IMR-90 (cell line): ENCODE results near the gene ABCA2. TPM values are rescaled to one million over a fixed set of nuclear protein-coding genes. Genes with fewer than 3 reads are reported as not detected.
A peak's percentile ranks its signal among the peaks of the same experiment; 100 is the strongest.

Source experiments
- ATAC-seq: fragments of 200-7000 bp; cut with Tn5 transposase; 2 replicates; pipeline ENCODE4 v1.9.1; 2020; ENCODE audit warnings: low read depth, mild to moderate bottlenecking, moderate library complexity
- BruUV-seq: library from RNA; stranded (reverse); fragments of 400-500 nt; replicated peaks from 2 replicates; lab custom pipeline; 2021; lab: Mats Ljungman, UMichigan
- CTCF ChIA-PET: fragments of 300-600 bp; formaldehyde crosslinking; extraction: SDS; loops from one replicate; lab custom pipeline; 2021; ENCODE audit warnings: antibody characterized with exemption; lab: Yijun Ruan, JAX
- POLR2A ChIA-PET: fragments of 300-600 bp; sonication (Branson Sonifier 250); formaldehyde crosslinking; loops from one replicate; lab custom pipeline; 2022; ENCODE audit warnings: antibody characterized with exemption; ENCODE audit not compliant: unreplicated experiment; lab: Charles Lee
- DNase-seq: peaks from one replicate; pipeline ENCODE4 v3.0.0; 2013
- H2AFZ ChIP-seq: replicated peaks from 2 replicates; pipeline ENCODE3; 2013; ENCODE audit warnings: low read length, mild to moderate bottlenecking; ENCODE audit not compliant: poor library complexity
- H2AK5ac ChIP-seq: 2 replicates; pipeline ENCODE4 v1.6.1; 2013; ENCODE audit warnings: low read depth, low read length, inconsistent platforms
- H2AK9ac ChIP-seq: replicated peaks from 2 replicates; pipeline ENCODE3; 2013; ENCODE audit warnings: mild to moderate bottlenecking, low read depth, low read length, moderate library complexity; ENCODE audit not compliant: poor library complexity
- H2BK120ac ChIP-seq: 2 replicates; pipeline ENCODE4 v1.6.1; 2013; ENCODE audit warnings: low read depth, low read length, inconsistent platforms
- H2BK15ac ChIP-seq: 3 replicates; pipeline ENCODE4 v1.6.1; 2013; ENCODE audit warnings: low read depth, low read length, inconsistent platforms
- H2BK20ac ChIP-seq: 2 replicates; pipeline ENCODE4 v1.6.1; 2013; ENCODE audit warnings: low read depth, mild to moderate bottlenecking, inconsistent platforms, low read length, moderate library complexity
- H2BK5ac ChIP-seq: 2 replicates; pipeline ENCODE4 v1.6.1; 2013; ENCODE audit warnings: mild to moderate bottlenecking, low read depth, low read length, inconsistent platforms; ENCODE audit not compliant: poor library complexity, severe bottlenecking
- H3K14ac ChIP-seq: replicated peaks from 2 replicates; pipeline ENCODE4 v1.6.1; 2013; ENCODE audit warnings: low read depth, low read length, inconsistent platforms
- H3K18ac ChIP-seq: 2 replicates; pipeline ENCODE4 v1.6.1; 2013; ENCODE audit warnings: low read depth, low read length, control low read depth
- H3K23ac ChIP-seq: 2 replicates; pipeline ENCODE4 v1.6.1; 2013; ENCODE audit warnings: low read depth, low read length, inconsistent platforms
- H3K27ac ChIP-seq: 2 replicates; pipeline ENCODE4 v1.5.1; 2013; ENCODE audit warnings: mild to moderate bottlenecking, control low read depth, low read length; ENCODE audit not compliant: insufficient read depth
- H3K27me3 ChIP-seq: 2 replicates; pipeline ENCODE4 v1.6.1; 2013; ENCODE audit warnings: low read length; ENCODE audit not compliant: control insufficient read depth, insufficient read depth
- H3K36me3 ChIP-seq: 2 replicates; pipeline ENCODE4 v1.6.1; 2013; ENCODE audit warnings: low read length, mixed read lengths; ENCODE audit not compliant: control insufficient read depth, insufficient read depth
- H3K4ac ChIP-seq: 2 replicates; pipeline ENCODE4 v1.6.1; 2013; ENCODE audit warnings: low read depth, low read length, inconsistent platforms
- H3K4me1 ChIP-seq: 2 replicates; pipeline ENCODE4 v1.6.1; 2013; ENCODE audit warnings: low read length, mixed read lengths; ENCODE audit not compliant: control insufficient read depth, insufficient read depth
- H3K4me2 ChIP-seq: 2 replicates; pipeline ENCODE4 v1.6.1; 2013; ENCODE audit warnings: low read depth, mild to moderate bottlenecking, control low read depth, low read length, moderate library complexity
- H3K4me3 ChIP-seq: 2 replicates; pipeline ENCODE4 v1.5.1; 2013; ENCODE audit warnings: low read depth, mild to moderate bottlenecking, control low read depth, low read length, moderate library complexity; ENCODE audit not compliant: insufficient read depth
- H3K56ac ChIP-seq: 2 replicates; pipeline ENCODE4 v1.6.1; 2013; ENCODE audit warnings: low read length, inconsistent platforms; ENCODE audit not compliant: insufficient read depth; ENCODE audit errors: extremely low read depth
- H3K79me1 ChIP-seq, 2 experiments: 2 replicates each; pipeline ENCODE4 v1.6.1; 2013; ENCODE audit warnings: low read length in 2 of 2, inconsistent platforms in 1 of 2, low read depth in 1 of 2
- H3K9ac ChIP-seq: 2 replicates; pipeline ENCODE4 v1.6.1; 2013; ENCODE audit warnings: low read depth, low read length, control low read depth
- H3K9me1 ChIP-seq: 2 replicates; pipeline ENCODE4 v1.6.1; 2013; ENCODE audit warnings: low read length, inconsistent platforms; ENCODE audit not compliant: insufficient read depth
- H3K9me3 ChIP-seq: 2 replicates; pipeline ENCODE4 v1.6.1; 2013; ENCODE audit warnings: low read length; ENCODE audit not compliant: control insufficient read depth, insufficient read depth
- H4K20me1 ChIP-seq: 2 replicates; pipeline ENCODE4 v1.6.1; 2013; ENCODE audit warnings: low read length, inconsistent platforms; ENCODE audit not compliant: insufficient read depth
- H4K5ac ChIP-seq: 2 replicates; pipeline ENCODE4 v1.6.1; 2013; ENCODE audit warnings: mild to moderate bottlenecking, low read depth, low read length, control low read depth
- H4K8ac ChIP-seq, 2 experiments: 2 replicates each; pipeline ENCODE4 v1.6.1; 2013; ENCODE audit warnings: low read depth in 2 of 2, low read length in 2 of 2, control low read depth in 1 of 2, inconsistent platforms in 1 of 2
- H4K91ac ChIP-seq: 2 replicates; pipeline ENCODE4 v1.6.1; 2013; ENCODE audit warnings: low read depth, low read length, inconsistent platforms; ENCODE audit not compliant: insufficient read depth
- CHD1 ChIP-seq: IDR thresholded peaks from 2 replicates; pipeline ENCODE4 v1.6.1; 2012; ENCODE audit warnings: low read depth, low read length, improper control_type of control experiment
- ELK1 ChIP-seq: fragments of 150-350 bp; IDR thresholded peaks from 2 replicates; pipeline ENCODE4 v1.6.1; 2016; ENCODE audit warnings: low read depth, mild to moderate bottlenecking, low read length, moderate library complexity, borderline replicate concordance
- FOS ChIP-seq: fragments of 150-350 bp; IDR thresholded peaks from 2 replicates; pipeline ENCODE4 v1.6.1; 2016; ENCODE audit warnings: low read depth, low read length
- MAFK ChIP-seq: IDR thresholded peaks from 2 replicates; pipeline ENCODE4 v1.6.1; 2012; ENCODE audit warnings: low read depth, low read length, improper control_type of control experiment
- POLR2A ChIP-seq: IDR thresholded peaks from 2 replicates; pipeline ENCODE4 v1.6.1; 2012; ENCODE audit warnings: mild to moderate bottlenecking, low read depth, low read length
- RAD21 ChIP-seq: IDR thresholded peaks from 2 replicates; pipeline ENCODE4 v1.6.1; 2012; ENCODE audit warnings: low read length, improper control_type of control experiment
- RCOR1 ChIP-seq: IDR thresholded peaks from 2 replicates; pipeline ENCODE4 v1.6.1; 2012; ENCODE audit warnings: mild to moderate bottlenecking, low read length, improper control_type of control experiment; ENCODE audit not compliant: insufficient replicate concordance
- SMC3 ChIP-seq: fragments of 150-350 bp; IDR thresholded peaks from 2 replicates; pipeline ENCODE4 v1.6.1; 2016; ENCODE audit warnings: low read depth, mild to moderate bottlenecking, antibody characterized with exemption, low read length, moderate library complexity
- USF2 ChIP-seq: fragments of 150-350 bp; IDR thresholded peaks from 2 replicates; pipeline ENCODE4 v1.6.1; 2017; ENCODE audit warnings: mild to moderate bottlenecking, antibody characterized with exemption, low read length, low read depth
- WGBS, 2 experiments: methylation state at CpG; one replicate each; pipeline versions ENCODE4 v1.1.5 to v1.1.7; 2013; ENCODE audit warnings: missing lambda C conversion rate in 2 of 2; ENCODE audit not compliant: insufficient read length in 1 of 2; ENCODE audit errors: extremely low coverage in 2 of 2; 5-methylcytosine and 5-hydroxymethylcytosine counted together
- dilution Hi-C: fragments of 300-500 bp; cut with HindIII; formaldehyde crosslinking; loops from one replicate; pipeline ENCODE4 v1.14.3; 2018; ENCODE audit warnings: low sequenced_read_pairs; ENCODE audit not compliant: unreplicated experiment
- in situ Hi-C: fragments of 300-500 bp; cut with MboI; formaldehyde crosslinking; loops from 3 replicates; pipeline ENCODE4 v1.14.3; 2019; ENCODE audit warnings: low sequenced_read_pairs, inconsistent platforms, mixed read lengths
- intact Hi-C: fragments of 100-400 bp; cut with micrococcal nuclease; formaldehyde crosslinking; loops from 2 replicates; pipeline ENCODE4 v1.10.0; 2022
- polyA plus RNA-seq, 3 experiments: library from polyadenylated mRNA; depleted of rRNA; stranded (reverse); fragments of >200 nt; gene quantifications; 2 replicates each; pipeline ENCODE4 v1.2.3, GENCODE V29; 2012; ENCODE audit warnings: low replicate concordance in 1 of 3
- total RNA-seq: library from RNA; depleted of rRNA; stranded (reverse); fragments of >200 nt; gene quantifications from 2 replicates; pipeline ENCODE4 v1.2.3, GENCODE V29; 2012

The ABCA2 gene
- total and polyA plus RNA-seq, 2 of the 4 experiments (the other 2 are of a cell fraction) = 3.8 to 46.0 TPM

- no peak overlapping the region for H3K4me2 ChIP-seq
- H2BK15ac ChIP-seq = no peak overlapping the region
- H3K4me3 ChIP-seq = no peak overlapping the region
- no peak overlapping the region; the same call in 1 of the 2 replicates for H4K5ac ChIP-seq
- no peak overlapping the region for H2BK20ac ChIP-seq
- 90% methylated on average over 6 of the region's 10 CpGs; no CpG with 5 or more reads in 1 of the 2 experiments for WGBS, 2 experiments
- ATAC-seq = no peak
- DNase-seq = no peak
- H3K27ac ChIP-seq = no peak overlapping the region
- H4K91ac ChIP-seq = no peak overlapping the region
- no peaks in the 10 kb centered on the region for H3K27me3 ChIP-seq
- ChIA-PET CTCF (interaction anchor here (1.0 kb wide), 1 partner anchor 49 kb away, joined by 3 read pairs; no protein-coding TSS in a partner anchor), POLR2A (no interaction called here)
- H3K56ac ChIP-seq = no peak overlapping the region
- in situ Hi-C loops (no loop called here), intact Hi-C loops (no loop called here), dilution Hi-C loops (no loop called here)
- H3K36me3 ChIP-seq = peaks cover 5% of the 10 kb centered on the region; the same call in 1 of the 2 replicates
- H3K9me3 ChIP-seq = no peaks in the 10 kb centered on the region
- peaks cover 8% of the 10 kb centered on the region for H3K9me1 ChIP-seq
- no peak overlapping the region; the same call in 1 of the 2 replicates for H2AK5ac ChIP-seq
- no peak overlapping the region for H2AK9ac ChIP-seq
- no peak for TF ChIP-seq USF2
- no peak for TF ChIP-seq POLR2A
- no peak for TF ChIP-seq RCOR1
- TF ChIP-seq SMC3 = no peak
- no peak for TF ChIP-seq FOS
- no peak for TF ChIP-seq CHD1
- TF ChIP-seq ELK1 = no peak
- no peak for TF ChIP-seq MAFK
- no peak for TF ChIP-seq RAD21
- H3K23ac ChIP-seq = no peak overlapping the region
- peaks cover 23% of the 10 kb centered on the region for H3K4me1 ChIP-seq
- peaks cover 6 to 16% of the 10 kb centered on the region in 2 experiments; a peak in 3 of 4 replicates for H3K79me1 ChIP-seq
- no peak overlapping the region for H4K8ac ChIP-seq
- peak overlapping the region; percentile 20; the same call in 1 of the 2 replicates for H3K4ac ChIP-seq
- no peak overlapping the region for H2AFZ ChIP-seq
- no peaks in the 10 kb centered on the region; the same call in 1 of the 2 replicates for H4K20me1 ChIP-seq
- no peak overlapping the region for H2BK5ac ChIP-seq
- no peak overlapping the region for H3K18ac ChIP-seq
- H3K14ac ChIP-seq = no peak overlapping the region
- H2BK120ac ChIP-seq = no peak overlapping the region
- no TSS peak for BruUV-seq
- H3K9ac ChIP-seq = no peak overlapping the region
Measured at GRCh38 chr9:136997371-136997770, 30.7 kb downstream of the ABCA2 start.
